VCaP (cell line): ENCODE results near the gene GH2.

Experiments used
- H3K27ac ChIP-seq: fragments of 450-650 bp; 2 replicates; pipeline ENCODE4 v1.5.1; 2017
- TF ChIP-seq, protein P1 (sequence below): fragments of 450-650 bp; conservative IDR thresholded peaks from 2 replicates; pipeline ENCODE4 v1.5.1; 2017; ENCODE audit warnings: mild to moderate bottlenecking, moderate library complexity

GH2 gene

DNA sequence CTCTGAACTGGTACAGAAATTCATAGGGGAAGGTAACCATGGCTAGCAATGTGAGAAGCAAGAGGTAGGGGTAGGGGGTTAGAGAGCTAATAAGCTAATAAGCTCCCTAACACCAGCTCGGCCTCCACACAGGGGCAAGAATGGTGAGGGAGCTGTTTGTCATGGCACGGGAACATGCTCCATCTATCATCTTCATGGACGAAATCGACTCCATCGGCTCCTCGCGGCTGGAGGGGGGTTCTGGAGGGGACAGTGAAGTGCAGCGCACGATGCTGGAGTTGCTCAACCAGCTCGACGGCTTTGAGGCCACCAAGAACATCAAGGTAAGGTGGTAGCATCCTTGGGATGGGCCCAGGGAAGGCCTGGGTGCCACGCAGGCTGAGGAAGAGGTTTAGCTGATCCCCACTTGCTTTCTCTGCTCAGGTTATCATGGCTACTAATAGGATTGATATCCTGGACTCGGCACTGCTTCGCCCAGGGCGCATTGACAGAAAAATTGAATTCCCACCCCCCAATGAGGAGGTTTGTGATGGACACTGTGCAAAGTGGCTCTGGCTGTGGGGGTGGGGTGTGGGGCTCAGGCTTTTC, 50.7 kb downstream of the GH2 start:
- TF ChIP-seq, protein P1, sequence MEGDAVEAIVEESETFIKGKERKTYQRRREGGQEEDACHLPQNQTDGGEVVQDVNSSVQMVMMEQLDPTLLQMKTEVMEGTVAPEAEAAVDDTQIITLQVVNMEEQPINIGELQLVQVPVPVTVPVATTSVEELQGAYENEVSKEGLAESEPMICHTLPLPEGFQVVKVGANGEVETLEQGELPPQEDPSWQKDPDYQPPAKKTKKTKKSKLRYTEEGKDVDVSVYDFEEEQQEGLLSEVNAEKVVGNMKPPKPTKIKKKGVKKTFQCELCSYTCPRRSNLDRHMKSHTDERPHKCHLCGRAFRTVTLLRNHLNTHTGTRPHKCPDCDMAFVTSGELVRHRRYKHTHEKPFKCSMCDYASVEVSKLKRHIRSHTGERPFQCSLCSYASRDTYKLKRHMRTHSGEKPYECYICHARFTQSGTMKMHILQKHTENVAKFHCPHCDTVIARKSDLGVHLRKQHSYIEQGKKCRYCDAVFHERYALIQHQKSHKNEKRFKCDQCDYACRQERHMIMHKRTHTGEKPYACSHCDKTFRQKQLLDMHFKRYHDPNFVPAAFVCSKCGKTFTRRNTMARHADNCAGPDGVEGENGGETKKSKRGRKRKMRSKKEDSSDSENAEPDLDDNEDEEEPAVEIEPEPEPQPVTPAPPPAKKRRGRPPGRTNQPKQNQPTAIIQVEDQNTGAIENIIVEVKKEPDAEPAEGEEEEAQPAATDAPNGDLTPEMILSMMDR, result no peak
- no peak overlapping the region for H3K27ac ChIP-seq

DNA sequence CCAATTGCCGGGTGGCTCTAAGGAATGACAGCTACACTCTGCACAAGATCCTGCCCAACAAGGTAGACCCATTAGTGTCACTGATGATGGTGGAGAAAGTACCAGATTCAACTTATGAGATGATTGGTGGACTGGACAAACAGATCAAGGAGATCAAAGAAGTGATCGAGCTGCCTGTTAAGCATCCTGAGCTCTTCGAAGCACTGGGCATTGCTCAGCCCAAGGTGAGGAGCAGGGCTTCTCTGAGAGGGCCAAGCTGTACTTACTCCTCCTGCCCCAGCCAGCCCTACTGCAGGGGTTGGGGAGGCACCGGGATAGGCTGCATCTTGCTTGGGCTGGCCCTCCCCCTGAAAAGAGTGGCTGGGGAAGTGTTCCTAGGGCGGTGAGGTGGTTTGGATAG, 51.5 kb downstream of the GH2 start:
- no peak overlapping the region for H3K27ac ChIP-seq
- TF ChIP-seq, protein P1, result no peak
